Esophagus (tissue), 2 donors: ENCODE measurements around the gene PLPPR5. TPM values are rescaled to one million over a fixed set of nuclear protein-coding genes. Genes with fewer than 3 reads are reported as not detected.

Experiments
- H3K27ac ChIP-seq, 2 donors: one replicate each; pipeline ENCODE4 v1.5.1; 2013; ENCODE audit warnings: low read depth in 2 of 2, mild to moderate bottlenecking in 2 of 2, inconsistent platforms in 1 of 2, low read length in 1 of 2, moderate library complexity in 1 of 2
- H3K27me3 ChIP-seq, 2 donors: one replicate each; pipeline ENCODE4 v1.6.1; 2013; ENCODE audit warnings: low read length in 2 of 2, control low read depth in 1 of 2, mild to moderate bottlenecking in 1 of 2; ENCODE audit not compliant: insufficient read depth in 2 of 2, control insufficient read depth in 1 of 2
- H3K36me3 ChIP-seq, 2 donors: one replicate each; pipeline ENCODE4 v1.6.1; 2013; ENCODE audit warnings: low read length in 1 of 2; ENCODE audit not compliant: control insufficient read depth in 2 of 2, insufficient read depth in 2 of 2
- H3K4me1 ChIP-seq, 2 donors: one replicate each; pipeline ENCODE4 v1.6.1; 2013; ENCODE audit warnings: low read length in 1 of 2; ENCODE audit not compliant: control insufficient read depth in 2 of 2, insufficient read depth in 2 of 2
- H3K4me3 ChIP-seq, 2 donors: one replicate each; pipeline ENCODE4 v1.5.1; 2013; ENCODE audit warnings: low read length in 2 of 2, mild to moderate bottlenecking in 2 of 2, low read depth in 1 of 2, moderate library complexity in 1 of 2
- H3K9me3 ChIP-seq, 2 donors: one replicate each; pipeline ENCODE4 v1.6.1; 2013; ENCODE audit warnings: mild to moderate bottlenecking in 2 of 2, low read depth in 1 of 2, low read length in 1 of 2, moderate library complexity in 1 of 2; ENCODE audit not compliant: control insufficient read depth in 2 of 2, insufficient read depth in 1 of 2
- WGBS, 2 donors: extraction: QIAGEN DNeasy Blood & Tissue Kit; methylation state at CpG; one replicate each; pipeline ENCODE4 v1.1.7; 2013; 5-methylcytosine and 5-hydroxymethylcytosine counted together
- polyA plus RNA-seq, 2 donors: library from polyadenylated mRNA; stranded (reverse); fragments of 200-250 nt; gene quantifications; one replicate each; pipeline ENCODE4 v1.2.3, GENCODE V29; 2013
- donor health status: healthy with polysubstance abuse.
- donor health status: Bipolar disorder and iron deficiency.

Gene PLPPR5
- polyA plus RNA-seq, 2 donors: not detected

DNA sequence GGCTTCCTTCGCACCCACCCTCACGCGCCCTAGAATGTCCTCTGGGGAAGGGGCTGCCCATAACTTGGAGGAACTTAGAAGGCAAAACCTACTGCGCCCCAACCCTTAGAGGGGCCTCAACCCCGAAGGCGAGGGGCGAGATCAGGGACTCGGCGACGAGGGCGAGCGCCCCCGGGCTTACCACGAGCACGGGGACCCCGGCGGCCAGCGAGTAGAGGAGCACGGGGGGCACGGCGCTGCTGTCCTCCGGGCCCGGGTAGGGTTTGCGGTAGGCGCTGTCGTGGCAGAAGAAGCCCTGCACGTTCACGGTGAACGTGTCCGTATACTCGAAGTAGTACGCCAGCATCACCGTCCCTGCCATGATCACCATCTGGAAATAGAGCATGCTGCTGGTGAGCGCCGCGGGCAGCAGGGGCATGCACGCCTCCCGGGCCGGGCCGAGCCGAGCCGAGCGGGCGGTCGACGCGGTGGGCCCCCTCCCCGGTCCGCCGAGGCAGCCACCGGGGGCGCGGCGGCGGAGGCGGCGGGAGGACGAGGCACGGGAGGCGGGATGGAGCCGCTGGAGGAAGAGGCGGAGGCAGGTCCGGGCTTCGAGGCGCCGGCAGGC, 304 bp downstream of the PLPPR5 start:
- 1 to 3% methylated on average over 37 to 66 of the region's 66 CpGs for WGBS, 2 donors
- Histone ChIP-seq H3K27me3 (peaks cover 0 to 22% of the 10 kb centered on the region in 2 donors), H3K4me3 (peak overlapping the region in 1 of 2 donors; percentile 39), H3K27ac (no peak overlapping the region), H3K9me3 (peaks cover 0 to 5% of the 10 kb centered on the region in 2 donors), H3K4me1 (peaks cover 4 to 5% of the 10 kb centered on the region in 2 donors), H3K36me3 (no peaks in the 10 kb centered on the region)

DNA sequence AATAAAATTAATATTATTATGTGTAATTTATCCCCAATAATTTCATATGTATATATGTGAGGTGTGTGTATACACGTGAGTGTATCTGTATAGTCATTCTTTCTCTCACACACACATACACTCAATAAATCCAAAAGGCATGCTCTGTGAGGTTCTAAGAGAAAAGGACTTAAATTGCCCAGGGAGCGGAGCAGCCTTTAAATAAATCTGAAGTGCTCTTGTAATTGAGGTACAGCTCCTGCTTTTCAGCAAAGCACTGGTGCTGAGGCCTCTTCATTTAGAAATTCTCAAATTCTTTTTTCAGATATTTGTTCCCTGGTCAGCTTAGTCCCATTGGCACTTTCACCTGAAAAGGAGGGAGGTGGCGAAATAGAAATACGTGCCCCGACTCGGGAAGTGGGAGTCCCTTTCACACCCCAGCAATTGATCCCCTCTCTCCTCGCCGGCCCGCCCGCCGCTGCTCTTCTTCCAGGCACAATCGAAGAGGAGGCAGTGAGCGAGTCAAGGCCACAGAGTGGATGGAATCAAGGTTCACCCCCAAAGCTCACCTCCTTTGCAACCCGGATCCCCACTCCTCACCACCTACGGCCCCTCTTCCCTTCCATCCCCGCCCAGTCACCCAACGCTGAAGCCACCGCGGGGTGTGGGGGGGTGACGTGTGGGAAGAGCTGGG, 944 bp downstream of the PLPPR5 start:
- H3K4me1 ChIP-seq: peaks cover 4 to 5% of the 10 kb centered on the region in 2 donors
- H3K9me3 ChIP-seq: peaks cover 0 to 5% of the 10 kb centered on the region in 2 donors
- no peak overlapping the region for H3K27ac ChIP-seq
- peaks cover 0 to 22% of the 10 kb centered on the region in 2 donors for H3K27me3 ChIP-seq
- no peaks in the 10 kb centered on the region for H3K36me3 ChIP-seq
- WGBS, 2 donors: 16 to 17% methylated on average over 18 to 20 of the region's 20 CpGs
- H3K4me3 ChIP-seq: no peak overlapping the region

DNA sequence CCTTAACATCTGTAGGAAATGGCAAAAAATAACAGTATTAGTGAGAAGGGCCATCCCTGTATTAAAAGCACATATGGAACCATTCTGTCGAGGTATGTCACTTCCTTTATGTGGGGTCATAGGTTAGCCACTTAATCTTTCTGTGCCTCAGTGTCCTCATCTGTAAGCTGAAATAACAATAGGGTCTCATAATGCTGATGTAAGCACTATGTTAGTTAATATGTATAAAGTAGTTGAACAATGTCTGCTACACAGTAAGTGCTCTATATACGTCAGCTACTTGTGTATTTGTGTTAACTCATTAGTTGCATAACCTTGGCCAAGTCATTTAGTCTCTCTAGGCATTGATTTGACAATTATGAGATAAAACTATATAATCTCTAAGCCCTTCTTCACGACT, 11.8 kb downstream of the PLPPR5 start:
- Histone ChIP-seq H3K36me3 (no peaks in the 10 kb centered on the region), H3K4me1 (no peaks in the 10 kb centered on the region), H3K9me3 (no peaks in the 10 kb centered on the region), H3K4me3 (no peak overlapping the region), H3K27ac (no peak overlapping the region), H3K27me3 (no peaks in the 10 kb centered on the region)
- WGBS, 2 donors: 52 to 73% methylated on average over 3 of the region's 3 CpGs

DNA sequence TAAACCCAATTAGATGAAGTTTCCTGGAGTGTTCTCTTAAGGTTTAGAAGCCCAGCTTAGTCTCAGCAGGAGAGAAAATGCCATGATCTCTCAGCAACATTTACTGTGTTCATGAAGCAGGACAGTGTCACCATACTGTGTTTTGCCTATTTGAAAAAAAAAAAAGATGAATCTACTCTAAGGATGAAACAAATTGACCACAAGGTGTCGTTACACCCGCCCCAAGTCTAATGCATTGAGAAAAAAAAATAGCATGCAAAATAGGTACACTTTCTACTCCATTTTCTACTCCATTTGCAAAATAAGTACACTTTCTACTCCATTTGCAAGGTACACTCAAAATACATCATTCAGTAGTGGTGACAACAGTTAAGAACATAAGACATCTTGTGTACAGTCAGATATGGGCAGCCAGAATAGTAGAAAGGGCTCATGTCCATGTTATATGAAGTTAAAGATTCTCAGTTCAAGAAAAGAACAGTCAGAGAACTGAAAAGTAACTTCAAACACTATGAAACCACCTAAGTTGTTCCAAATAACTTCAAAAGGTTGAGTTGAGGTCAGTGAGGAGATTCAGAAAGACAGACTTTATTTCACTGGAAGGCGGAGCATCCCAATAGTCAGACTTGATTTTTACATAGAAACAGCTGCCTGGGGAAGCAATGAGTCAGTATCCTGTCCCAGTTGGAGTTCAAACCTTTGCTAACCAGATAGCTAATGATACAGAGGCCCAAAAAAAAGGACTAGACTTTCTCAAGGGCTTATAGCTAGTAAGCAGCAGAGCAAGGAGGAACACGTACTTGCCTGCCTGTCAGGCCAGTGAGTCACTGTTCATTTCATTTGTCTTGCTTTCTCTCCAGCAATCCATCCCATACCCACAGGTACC, 13.3 kb downstream of the PLPPR5 start:
- Histone ChIP-seq H3K36me3 (no peaks in the 10 kb centered on the region), H3K27me3 (no peaks in the 10 kb centered on the region), H3K4me1 (no peaks in the 10 kb centered on the region), H3K9me3 (no peaks in the 10 kb centered on the region), H3K4me3 (no peak overlapping the region), H3K27ac (no peak overlapping the region)
- WGBS, 2 donors: 58 to 59% methylated on average over 4 of the region's 4 CpGs

DNA sequence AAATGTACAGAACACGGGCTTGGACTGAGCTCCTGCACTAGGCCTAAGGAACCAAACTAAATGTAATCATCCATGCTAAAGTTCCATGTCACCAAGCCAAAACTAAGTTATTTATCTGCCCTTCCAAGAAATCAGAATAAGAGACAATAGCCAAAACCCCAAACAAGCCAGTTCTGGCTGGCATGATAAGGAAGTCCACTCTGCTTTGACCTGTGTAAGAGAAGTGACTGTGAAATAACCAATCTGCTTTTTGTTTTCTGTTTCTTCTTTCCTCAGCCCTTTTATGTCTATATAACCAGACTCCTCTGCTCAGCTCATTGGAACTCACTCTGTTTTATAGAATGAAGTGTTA, 15.1 kb downstream of the PLPPR5 start:
- Histone ChIP-seq H3K9me3 (no peaks in the 10 kb centered on the region), H3K4me1 (no peaks in the 10 kb centered on the region), H3K36me3 (no peaks in the 10 kb centered on the region), H3K27ac (no peak overlapping the region), H3K4me3 (no peak overlapping the region), H3K27me3 (no peaks in the 10 kb centered on the region)
- 67 to 83% methylated on average over 1 of the region's 1 CpG for WGBS, 2 donors

DNA sequence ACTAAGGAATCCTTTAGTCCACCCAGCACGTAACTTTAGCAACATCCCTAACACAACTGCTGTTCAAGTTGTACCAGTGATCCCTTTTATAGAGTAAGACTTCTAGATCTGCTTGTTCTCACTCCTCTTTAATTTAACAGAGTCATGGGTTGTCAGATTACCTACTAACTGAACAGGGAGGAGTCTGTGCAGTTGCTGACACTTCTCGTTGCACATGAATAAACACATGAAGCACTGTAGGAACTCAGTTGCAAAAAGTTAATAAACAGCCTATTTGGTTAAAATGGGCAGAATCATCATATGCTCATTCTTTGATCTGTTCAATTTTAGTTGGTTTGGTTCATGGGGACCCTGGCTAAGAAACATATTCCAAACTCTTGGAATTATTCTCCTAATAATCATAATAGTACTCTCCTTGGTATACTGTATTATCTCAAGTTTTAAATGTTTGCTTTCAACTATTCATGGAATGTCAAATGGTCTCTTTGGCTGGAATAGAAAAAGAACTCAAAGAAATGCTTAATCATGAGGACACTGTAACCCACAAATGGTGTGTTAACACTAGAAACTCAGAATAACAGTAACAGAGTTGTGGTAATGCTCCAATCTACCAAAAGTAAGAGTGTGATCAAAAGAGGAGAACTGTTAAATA, 15.6 kb downstream of the PLPPR5 start:
- H3K9me3 ChIP-seq: no peaks in the 10 kb centered on the region
- no peaks in the 10 kb centered on the region for H3K36me3 ChIP-seq
- WGBS, 2 donors: 68 to 73% methylated on average over 2 of the region's 2 CpGs
- H3K27me3 ChIP-seq: no peaks in the 10 kb centered on the region
- no peak overlapping the region for H3K27ac ChIP-seq
- no peak overlapping the region for H3K4me3 ChIP-seq
- no peaks in the 10 kb centered on the region for H3K4me1 ChIP-seq

DNA sequence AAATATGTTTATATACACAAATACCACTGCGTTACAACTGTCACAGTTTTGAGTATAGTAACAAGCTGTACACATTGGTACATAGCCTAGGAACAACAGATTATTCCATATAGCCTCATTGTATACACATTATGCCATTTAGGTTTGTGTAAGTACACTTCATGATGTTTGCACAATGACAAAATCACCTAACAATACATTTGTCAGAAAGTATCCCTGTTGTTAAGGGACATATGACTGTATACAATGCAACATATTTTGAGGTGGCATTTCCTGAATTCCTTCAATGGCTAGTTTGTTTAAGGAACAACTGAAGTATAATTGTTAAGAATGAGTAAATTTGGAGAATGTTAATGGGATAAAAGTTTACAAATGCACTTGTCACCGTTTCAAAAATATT, 19.0 kb downstream of the PLPPR5 start:
- H3K4me1 ChIP-seq: no peaks in the 10 kb centered on the region
- H3K9me3 ChIP-seq: no peaks in the 10 kb centered on the region
- 48 to 73% methylated on average over 2 of the region's 2 CpGs for WGBS, 2 donors
- no peak overlapping the region for H3K4me3 ChIP-seq
- no peaks in the 10 kb centered on the region for H3K36me3 ChIP-seq
- H3K27me3 ChIP-seq: no peaks in the 10 kb centered on the region
- no peak overlapping the region for H3K27ac ChIP-seq

DNA sequence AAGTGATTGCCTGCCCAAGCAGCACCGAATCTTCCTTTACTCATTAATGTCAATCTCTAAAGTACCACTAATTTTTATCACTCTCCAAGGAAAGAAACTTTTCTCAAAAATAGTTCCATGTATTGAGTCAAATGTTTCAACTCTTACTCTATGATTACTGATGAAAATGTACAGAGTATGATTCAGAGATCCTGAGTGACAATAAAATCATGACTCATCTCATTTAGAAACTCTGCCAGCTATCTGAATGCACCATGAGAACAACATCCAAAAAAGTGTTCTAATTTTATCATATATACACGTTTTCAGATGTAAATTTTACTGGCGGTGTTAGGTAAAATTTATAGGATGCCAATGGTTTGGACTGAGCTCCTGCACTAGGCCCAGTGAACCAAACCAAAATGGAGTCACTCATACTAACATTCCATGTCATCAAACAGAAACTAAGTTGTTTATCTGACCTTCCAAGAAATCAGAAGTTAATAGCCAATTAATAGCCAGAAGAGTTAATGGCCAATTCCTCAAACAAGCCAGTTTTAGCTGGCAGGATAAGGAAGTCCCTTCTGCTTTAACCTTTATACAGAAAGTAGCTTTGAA, 22.6 kb downstream of the PLPPR5 start:
- H3K4me1 ChIP-seq: no peaks in the 10 kb centered on the region
- 63 to 66% methylated on average over 3 of the region's 3 CpGs for WGBS, 2 donors
- no peaks in the 10 kb centered on the region for H3K36me3 ChIP-seq
- H3K27me3 ChIP-seq: no peaks in the 10 kb centered on the region
- H3K4me3 ChIP-seq: no peak overlapping the region
- no peaks in the 10 kb centered on the region for H3K9me3 ChIP-seq
- H3K27ac ChIP-seq: no peak overlapping the region

DNA sequence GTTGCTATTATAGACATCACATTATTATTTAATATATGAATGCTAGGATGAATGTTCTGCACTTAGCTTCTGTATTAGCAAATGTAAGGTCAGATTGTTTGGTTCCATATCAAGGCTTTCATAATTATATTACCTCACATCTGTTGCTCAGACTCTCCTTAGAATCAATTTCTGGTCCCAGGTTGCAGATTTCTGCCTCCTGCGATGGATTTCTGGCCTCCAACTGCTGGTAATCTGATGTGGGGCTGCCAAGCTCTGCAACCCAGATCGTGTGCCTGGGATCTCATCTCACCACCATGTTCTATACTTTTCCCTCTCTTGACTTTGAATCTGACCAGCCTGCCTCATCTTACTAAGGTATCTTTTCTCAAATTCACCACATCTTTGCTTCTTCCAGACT, 25.2 kb downstream of the PLPPR5 start:
- 70 to 79% methylated on average over 2 of the region's 2 CpGs for WGBS, 2 donors
- Histone ChIP-seq H3K27ac (no peak overlapping the region), H3K9me3 (no peaks in the 10 kb centered on the region), H3K27me3 (no peaks in the 10 kb centered on the region), H3K36me3 (no peaks in the 10 kb centered on the region), H3K4me3 (no peak overlapping the region), H3K4me1 (no peaks in the 10 kb centered on the region)
